Osteocyte (in vitro differentiated cells): Measurements from ENCODE around the gene HOXB8. TPM values are rescaled to one million over a fixed set of nuclear protein-coding genes. Genes with fewer than 3 reads are reported as not detected.

Experiments
- DNase-seq: peaks from one replicate; pipeline ENCODE4 v3.0.0; 2021; ENCODE audit warnings: mixed read lengths; ENCODE audit not compliant: unreplicated experiment; ENCODE audit errors: extremely low spot score
- H3K27ac Mint-ChIP-seq: one replicate; pipeline ENCODE4 v1.8.0; 2021; ENCODE audit warnings: mild to moderate bottlenecking, mixed read lengths; ENCODE audit not compliant: unreplicated experiment
- H3K27me3 Mint-ChIP-seq: one replicate; pipeline ENCODE4 v1.8.0; 2021; ENCODE audit warnings: mixed read lengths; ENCODE audit not compliant: unreplicated experiment
- H3K36me3 Mint-ChIP-seq: one replicate; pipeline ENCODE4 v1.8.0; 2021; ENCODE audit warnings: mixed read lengths; ENCODE audit not compliant: unreplicated experiment
- H3K4me1 Mint-ChIP-seq: one replicate; pipeline ENCODE4 v1.8.0; 2021; ENCODE audit warnings: mixed read lengths; ENCODE audit not compliant: unreplicated experiment
- H3K4me3 Mint-ChIP-seq: one replicate; pipeline ENCODE4 v1.8.0; 2021; ENCODE audit warnings: mild to moderate bottlenecking, moderate library complexity, mixed read lengths; ENCODE audit not compliant: unreplicated experiment
- H3K9me3 Mint-ChIP-seq: one replicate; pipeline ENCODE4 v1.8.0; 2021; ENCODE audit warnings: mixed read lengths; ENCODE audit not compliant: unreplicated experiment
- long read RNA-seq: library from polyadenylated mRNA; unstranded; transcript quantifications from one replicate; pipeline ENCODE4 v2.0.0, GENCODE V29; 2021
- total RNA-seq: library from RNA; stranded (reverse); gene quantifications from 2 replicates; pipeline ENCODE4 v1.2.1, GENCODE V29; 2021
- TF ChIP-seq, protein P1 (sequence below): fragments of 200-600 bp; sonication (generic); IDR thresholded peaks from 2 replicates; pipeline ENCODE4 v1.5.0; 2021; ENCODE audit warnings: antibody characterized with exemption, mild to moderate bottlenecking, moderate library complexity

HOXB8 gene
- not detected in 2 replicates for total RNA-seq
- long read RNA-seq, result 0 reads

- Mint-ChIP-seq H3K4me3 (no peak within 1 kb of the TSS), H3K27me3 (peaks cover 85% of the 10 kb centered on the region), H3K36me3 (no peaks in the 10 kb centered on the region), H3K27ac (no peak within 1 kb of the TSS), H3K4me1 (peaks cover 36% of the 10 kb centered on the region), H3K9me3 (no peaks in the 10 kb centered on the region)
- TF ChIP-seq, protein P1, sequence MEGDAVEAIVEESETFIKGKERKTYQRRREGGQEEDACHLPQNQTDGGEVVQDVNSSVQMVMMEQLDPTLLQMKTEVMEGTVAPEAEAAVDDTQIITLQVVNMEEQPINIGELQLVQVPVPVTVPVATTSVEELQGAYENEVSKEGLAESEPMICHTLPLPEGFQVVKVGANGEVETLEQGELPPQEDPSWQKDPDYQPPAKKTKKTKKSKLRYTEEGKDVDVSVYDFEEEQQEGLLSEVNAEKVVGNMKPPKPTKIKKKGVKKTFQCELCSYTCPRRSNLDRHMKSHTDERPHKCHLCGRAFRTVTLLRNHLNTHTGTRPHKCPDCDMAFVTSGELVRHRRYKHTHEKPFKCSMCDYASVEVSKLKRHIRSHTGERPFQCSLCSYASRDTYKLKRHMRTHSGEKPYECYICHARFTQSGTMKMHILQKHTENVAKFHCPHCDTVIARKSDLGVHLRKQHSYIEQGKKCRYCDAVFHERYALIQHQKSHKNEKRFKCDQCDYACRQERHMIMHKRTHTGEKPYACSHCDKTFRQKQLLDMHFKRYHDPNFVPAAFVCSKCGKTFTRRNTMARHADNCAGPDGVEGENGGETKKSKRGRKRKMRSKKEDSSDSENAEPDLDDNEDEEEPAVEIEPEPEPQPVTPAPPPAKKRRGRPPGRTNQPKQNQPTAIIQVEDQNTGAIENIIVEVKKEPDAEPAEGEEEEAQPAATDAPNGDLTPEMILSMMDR, result no peak
- DNase-seq, result no peak
These were observed at the start of gene HOXB8 for GRCh38 chr17:48615047-48615962. HOXB8 (minus strand) TSS chr17:48615292; CDS start chr17:48614704, 588 bp downstream.

DNA sequence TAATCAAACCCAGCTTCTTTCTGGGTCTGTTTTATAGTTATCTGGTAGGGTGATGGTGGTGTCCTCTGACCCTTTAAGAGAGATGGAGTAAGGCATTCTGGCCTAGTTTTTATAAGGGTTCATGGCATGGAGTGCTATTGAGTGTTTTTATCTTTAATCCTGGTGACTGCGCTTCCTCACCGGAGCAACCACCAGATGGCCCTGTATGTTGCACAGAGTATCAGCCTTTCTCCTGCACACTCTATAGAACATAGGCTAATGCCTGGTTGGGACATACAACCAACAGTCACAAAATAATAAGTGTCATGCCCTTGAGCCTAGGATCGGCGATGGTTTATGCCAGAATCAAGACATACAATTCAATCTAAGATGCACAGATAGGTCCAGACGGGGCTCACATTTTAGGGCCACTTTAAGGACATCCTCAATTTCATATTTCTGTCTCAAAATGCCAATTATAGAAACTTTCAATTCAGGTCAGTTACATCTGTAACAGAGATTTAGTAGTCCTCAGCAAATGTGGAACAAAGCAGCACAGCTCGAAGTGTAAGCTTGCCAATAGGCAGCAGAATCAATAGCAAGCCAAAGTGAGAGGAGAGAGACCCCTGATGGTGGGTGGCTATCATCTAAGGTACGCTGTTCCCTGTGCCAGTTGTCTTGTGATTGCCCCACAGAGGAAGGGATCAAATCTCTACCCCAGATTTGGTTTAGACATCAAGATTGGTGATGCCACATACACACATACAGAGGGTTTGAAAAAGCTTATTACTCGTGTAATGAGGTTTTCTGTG, 48.2 kb upstream of the HOXB8 start:
- no peak overlapping the region for H3K4me3 Mint-ChIP-seq
- TF ChIP-seq, protein P1, result no peak
- H3K9me3 Mint-ChIP-seq, result no peaks in the 10 kb centered on the region
- no peaks in the 10 kb centered on the region for H3K36me3 Mint-ChIP-seq
- no peak for DNase-seq
- no peak overlapping the region for H3K27ac Mint-ChIP-seq
- peaks cover 35% of the 10 kb centered on the region for H3K27me3 Mint-ChIP-seq
- H3K4me1 Mint-ChIP-seq, result no peaks in the 10 kb centered on the region

- H3K36me3 Mint-ChIP-seq, result no peaks in the 10 kb centered on the region
- H3K27me3 Mint-ChIP-seq, result peaks cover 36% of the 10 kb centered on the region
- TF ChIP-seq, protein P1, result no peak
- DNase-seq, result no peak
- H3K9me3 Mint-ChIP-seq, result peaks cover 6% of the 10 kb centered on the region
- no peak overlapping the region for H3K27ac Mint-ChIP-seq
- no peaks in the 10 kb centered on the region for H3K4me1 Mint-ChIP-seq
- no peak overlapping the region for H3K4me3 Mint-ChIP-seq
These were observed 40.8 kb upstream of the HOXB8 start for GRCh38 chr17:48655913-48656312.

DNA sequence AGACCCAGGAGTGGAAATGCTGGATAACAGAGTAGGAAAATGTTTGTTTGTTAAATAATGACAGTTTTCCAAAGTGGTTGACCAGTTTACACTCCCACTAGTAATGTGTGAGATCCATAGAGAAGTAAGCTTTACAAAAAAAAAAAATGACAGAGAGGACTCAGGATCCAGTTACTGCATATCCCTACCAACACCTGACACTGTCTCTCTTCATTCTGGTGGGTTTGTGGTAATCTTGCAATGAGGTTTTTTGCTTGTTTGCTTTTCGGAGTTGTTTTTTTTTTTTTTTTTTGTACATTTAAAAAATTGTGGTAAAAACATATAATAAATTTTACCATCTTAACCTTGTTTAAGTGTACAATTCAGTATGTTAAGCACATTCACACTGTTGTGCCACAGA, 34.6 kb upstream of the HOXB8 start:
- peaks cover 6% of the 10 kb centered on the region for H3K9me3 Mint-ChIP-seq
- no peak for DNase-seq
- no peaks in the 10 kb centered on the region for H3K36me3 Mint-ChIP-seq
- peaks cover 60% of the 10 kb centered on the region for H3K27me3 Mint-ChIP-seq
- no peak overlapping the region for H3K27ac Mint-ChIP-seq
- peaks cover 6% of the 10 kb centered on the region for H3K4me1 Mint-ChIP-seq
- H3K4me3 Mint-ChIP-seq, result no peak overlapping the region
- TF ChIP-seq, protein P1, result no peak

DNA sequence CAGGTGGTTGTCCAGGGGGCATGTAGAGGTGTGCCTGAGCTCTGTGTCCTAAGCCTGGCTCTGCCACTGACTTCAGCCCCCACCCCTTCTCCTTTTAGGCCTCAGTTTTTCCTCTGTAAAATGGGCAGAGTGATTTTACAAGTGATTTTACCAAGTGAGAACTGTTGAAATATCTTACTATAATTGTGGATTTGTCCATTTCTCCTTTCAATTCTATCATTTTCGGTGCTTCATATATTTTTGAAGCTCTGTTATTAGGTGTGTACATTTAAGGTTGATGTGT, 32.8 kb upstream of the HOXB8 start:
- no peak for DNase-seq
- Mint-ChIP-seq H3K4me3 (no peak overlapping the region), H3K9me3 (peaks cover 6% of the 10 kb centered on the region), H3K36me3 (no peaks in the 10 kb centered on the region), H3K27me3 (peaks cover 71% of the 10 kb centered on the region), H3K27ac (no peak overlapping the region), H3K4me1 (peaks cover 6% of the 10 kb centered on the region)
- TF ChIP-seq, protein P1, result no peak
